Duodenal mucosa (tissue), 2 donors: ENCODE results near the gene RSPO4.

Experiments used
- H3K27ac ChIP-seq: one replicate; pipeline ENCODE4 v1.7.0; 2013; ENCODE audit warnings: low read depth, low read length
- H3K27me3 ChIP-seq, 2 donors: one replicate each; pipeline ENCODE4 v1.7.0; 2013; ENCODE audit warnings: low read length in 2 of 2, control low read depth in 1 of 2; ENCODE audit not compliant: insufficient read depth in 2 of 2, control insufficient read depth in 1 of 2
- H3K36me3 ChIP-seq, 2 donors: one replicate each; pipeline ENCODE4 v1.7.0; 2013; ENCODE audit warnings: low read length in 2 of 2, control low read depth in 1 of 2; ENCODE audit not compliant: insufficient read depth in 2 of 2, control insufficient read depth in 1 of 2
- H3K4me1 ChIP-seq, 2 donors: one replicate each; pipeline ENCODE4 v1.7.0; 2013; ENCODE audit warnings: low read length in 2 of 2, control low read depth in 1 of 2; ENCODE audit not compliant: insufficient read depth in 2 of 2, control insufficient read depth in 1 of 2
- H3K4me3 ChIP-seq, 2 donors: one replicate each; pipeline ENCODE4 v1.7.0; 2013; ENCODE audit warnings: low read length in 2 of 2, low read depth in 1 of 2
- H3K9ac ChIP-seq, 2 donors: one replicate each; pipeline ENCODE4 v1.7.0; 2013; ENCODE audit warnings: low read length in 2 of 2, low read depth in 1 of 2
- H3K9me3 ChIP-seq, 2 donors: one replicate each; pipeline ENCODE4 v1.7.0; 2013; ENCODE audit warnings: low read length in 2 of 2, control low read depth in 1 of 2; ENCODE audit not compliant: control insufficient read depth in 1 of 2

Gene RSPO4

GRCh38 chr20:1005452-1006027, 3.4 kb upstream of the RSPO4 start:
- H3K27me3 ChIP-seq = peaks cover 23 to 28% of the 10 kb centered on the region in 2 donors
- peaks cover 0 to 4% of the 10 kb centered on the region in 2 donors for H3K4me1 ChIP-seq
- no peaks in the 10 kb centered on the region for H3K36me3 ChIP-seq
- no peaks in the 10 kb centered on the region for H3K9me3 ChIP-seq
- H3K27ac ChIP-seq = no peak overlapping the region
- H3K9ac ChIP-seq = no peak overlapping the region
- H3K4me3 ChIP-seq = no peak overlapping the region

GRCh38 chr20:1003920-1004697, 2.0 kb upstream of the RSPO4 start:
- Histone ChIP-seq H3K4me3 (no peak overlapping the region), H3K27me3 (peaks cover 29 to 33% of the 10 kb centered on the region in 2 donors), H3K4me1 (peaks cover 0 to 4% of the 10 kb centered on the region in 2 donors), H3K9ac (no peak overlapping the region), H3K27ac (no peak overlapping the region), H3K9me3 (no peaks in the 10 kb centered on the region), H3K36me3 (no peaks in the 10 kb centered on the region)

DNA sequence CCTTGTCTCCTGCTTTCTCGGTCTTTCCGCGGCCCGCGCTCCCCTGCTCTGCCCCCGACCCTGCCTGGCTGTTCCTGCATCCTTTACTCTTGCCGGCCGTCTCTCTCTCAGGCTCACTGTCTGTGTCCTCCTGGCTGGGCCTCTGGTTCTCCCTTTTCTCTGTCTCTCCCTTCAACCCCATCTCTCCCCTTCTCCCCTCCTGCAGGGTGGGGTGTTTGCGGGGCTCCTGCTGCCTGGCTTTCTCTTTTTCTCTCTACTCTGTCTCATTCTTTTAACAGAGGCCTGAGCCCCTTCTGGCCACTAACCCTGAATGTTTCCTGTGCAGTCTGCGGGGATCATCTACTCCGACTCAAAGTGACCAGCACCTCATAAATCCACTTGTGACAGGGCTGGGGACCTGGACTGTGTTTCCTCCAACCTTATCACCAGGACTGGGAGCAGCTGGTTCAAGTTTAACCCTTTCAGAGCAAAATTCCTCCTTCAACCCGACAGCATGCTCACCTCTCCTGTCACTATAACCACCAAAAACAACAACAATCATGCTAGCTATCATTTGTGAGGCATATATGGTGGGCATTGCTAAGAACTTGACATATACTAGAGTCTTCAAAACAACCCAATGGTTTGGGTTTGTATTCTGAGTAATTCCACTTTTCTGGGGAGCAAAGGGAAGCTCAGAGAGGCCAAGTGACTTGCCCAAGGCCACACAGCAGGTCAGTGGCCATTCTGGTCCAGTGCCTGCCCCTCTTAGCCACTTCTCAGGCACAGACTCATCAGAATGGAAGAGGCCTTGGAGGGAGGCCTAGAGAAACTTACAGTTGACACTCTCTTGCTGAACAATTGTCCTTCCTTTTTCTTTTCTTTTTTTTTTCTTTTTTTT, 811 bp upstream of the RSPO4 start:
- Histone ChIP-seq H3K27me3 (peaks cover 29 to 33% of the 10 kb centered on the region in 2 donors), H3K9me3 (no peaks in the 10 kb centered on the region), H3K4me3 (peak overlapping the region; percentile 27 to 32), H3K27ac (no peak overlapping the region), H3K9ac (no peak overlapping the region), H3K36me3 (no peaks in the 10 kb centered on the region), H3K4me1 (peaks cover 0 to 4% of the 10 kb centered on the region in 2 donors)

DNA sequence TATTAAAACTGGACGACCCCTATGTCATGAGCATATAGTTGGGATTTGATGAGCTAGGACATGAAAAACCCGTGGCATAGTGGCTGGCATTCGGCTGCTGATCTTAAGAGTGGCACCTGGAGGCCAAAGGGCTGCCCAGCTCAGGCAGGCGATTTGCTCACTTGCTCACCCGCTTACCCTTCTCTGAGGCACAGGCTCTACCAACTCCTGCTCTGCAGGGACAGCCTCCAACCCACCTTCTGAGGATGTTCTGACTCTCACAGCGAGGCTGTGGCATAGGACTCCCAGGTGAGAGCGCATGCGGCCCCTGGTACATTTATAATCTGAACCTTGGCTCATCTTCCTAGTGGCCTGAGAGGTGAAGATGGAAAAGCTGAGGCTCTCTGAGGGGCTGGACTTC, 995 bp downstream of the RSPO4 start:
- Histone ChIP-seq H3K27me3 (peaks cover 29 to 33% of the 10 kb centered on the region in 2 donors), H3K27ac (no peak overlapping the region), H3K9me3 (no peaks in the 10 kb centered on the region), H3K4me1 (peaks cover 0 to 4% of the 10 kb centered on the region in 2 donors), H3K36me3 (no peaks in the 10 kb centered on the region), H3K4me3 (no peak overlapping the region), H3K9ac (no peak overlapping the region)

DNA sequence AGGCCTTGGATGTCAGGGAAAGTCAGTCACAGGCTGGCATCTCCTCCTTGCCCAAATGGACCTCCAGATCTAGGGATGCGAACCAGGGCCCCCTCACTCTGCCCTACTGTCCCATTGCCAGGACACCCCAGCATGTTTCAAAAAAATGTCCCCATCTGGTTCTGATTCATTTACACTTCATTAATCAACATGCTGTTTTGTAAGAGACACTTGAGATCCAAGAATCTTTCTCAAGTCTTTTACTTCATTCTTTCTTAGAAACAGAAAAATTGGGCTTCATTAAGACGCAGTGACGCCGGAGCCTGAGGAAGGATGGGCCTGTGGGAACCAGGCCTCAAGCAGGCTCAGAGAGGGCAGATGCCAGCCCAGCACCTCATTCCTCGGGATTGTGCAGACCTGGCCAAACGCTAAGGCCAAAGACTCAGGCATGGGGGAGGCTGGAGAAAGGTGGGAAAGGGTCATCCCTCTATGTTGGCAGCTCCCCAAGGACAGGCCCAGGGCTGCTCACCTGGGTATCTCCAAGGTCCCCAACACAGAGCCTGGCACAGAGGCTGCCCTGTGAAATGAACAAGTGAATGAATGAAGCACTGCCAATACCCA, 3.8 kb downstream of the RSPO4 start:
- Histone ChIP-seq H3K27ac (no peak overlapping the region), H3K27me3 (peaks cover 20 to 27% of the 10 kb centered on the region in 2 donors), H3K9me3 (no peaks in the 10 kb centered on the region), H3K4me1 (peaks cover 0 to 4% of the 10 kb centered on the region in 2 donors), H3K36me3 (no peaks in the 10 kb centered on the region), H3K4me3 (no peak overlapping the region), H3K9ac (no peak overlapping the region)

DNA sequence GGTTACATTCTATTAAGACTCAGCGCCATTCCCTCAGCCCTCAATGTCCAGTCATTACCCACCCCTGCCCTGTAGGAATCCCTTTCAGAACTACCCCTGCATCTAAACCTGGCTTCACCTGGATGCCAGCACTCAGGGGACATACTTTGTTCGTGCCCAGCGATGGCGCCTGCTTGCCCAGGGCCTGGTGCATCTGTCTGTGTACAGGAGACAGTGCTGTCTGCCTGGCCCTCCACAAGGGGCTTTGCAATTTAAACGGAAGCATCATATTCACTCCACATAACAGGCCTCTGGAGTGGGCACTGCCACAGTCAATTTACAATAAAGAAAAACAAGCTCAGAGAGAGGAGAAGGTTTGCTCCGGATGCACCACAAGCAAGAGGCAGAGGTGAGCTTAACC, 4.6 kb downstream of the RSPO4 start:
- no peaks in the 10 kb centered on the region for H3K9me3 ChIP-seq
- no peak overlapping the region for H3K9ac ChIP-seq
- no peaks in the 10 kb centered on the region for H3K4me1 ChIP-seq
- no peak overlapping the region for H3K4me3 ChIP-seq
- H3K36me3 ChIP-seq = no peaks in the 10 kb centered on the region
- H3K27ac ChIP-seq = no peak overlapping the region
- H3K27me3 ChIP-seq = peaks cover 19 to 23% of the 10 kb centered on the region in 2 donors

- Histone ChIP-seq H3K27ac (no peak overlapping the region), H3K9ac (no peak overlapping the region), H3K4me1 (no peaks in the 10 kb centered on the region), H3K4me3 (no peak overlapping the region), H3K36me3 (no peaks in the 10 kb centered on the region), H3K27me3 (peaks cover 19 to 25% of the 10 kb centered on the region in 2 donors), H3K9me3 (no peaks in the 10 kb centered on the region)
Measured at GRCh38 chr20:997016-997415, 5.1 kb downstream of the RSPO4 start.

DNA sequence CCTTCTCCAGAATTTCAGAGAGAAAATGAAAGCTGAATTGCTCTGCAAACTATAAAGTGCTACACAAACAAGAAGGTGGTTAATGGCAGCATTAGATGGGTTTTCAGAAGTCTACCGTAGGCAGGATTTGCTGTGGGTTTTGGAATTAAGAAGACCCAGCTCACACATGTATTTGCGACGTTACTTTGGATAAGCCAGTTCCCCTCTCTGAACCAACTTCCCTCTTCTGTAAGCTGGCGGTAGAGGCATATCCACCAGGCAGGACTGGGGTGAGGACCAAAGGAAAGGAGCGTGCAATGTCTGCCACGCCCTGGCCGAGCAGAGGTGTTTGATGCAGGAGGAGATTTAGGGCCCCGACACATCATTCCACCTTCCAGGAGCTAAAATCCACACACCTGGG, 6.9 kb downstream of the RSPO4 start:
- H3K27me3 ChIP-seq = peaks cover 2 to 12% of the 10 kb centered on the region in 2 donors
- no peak overlapping the region for H3K27ac ChIP-seq

DNA sequence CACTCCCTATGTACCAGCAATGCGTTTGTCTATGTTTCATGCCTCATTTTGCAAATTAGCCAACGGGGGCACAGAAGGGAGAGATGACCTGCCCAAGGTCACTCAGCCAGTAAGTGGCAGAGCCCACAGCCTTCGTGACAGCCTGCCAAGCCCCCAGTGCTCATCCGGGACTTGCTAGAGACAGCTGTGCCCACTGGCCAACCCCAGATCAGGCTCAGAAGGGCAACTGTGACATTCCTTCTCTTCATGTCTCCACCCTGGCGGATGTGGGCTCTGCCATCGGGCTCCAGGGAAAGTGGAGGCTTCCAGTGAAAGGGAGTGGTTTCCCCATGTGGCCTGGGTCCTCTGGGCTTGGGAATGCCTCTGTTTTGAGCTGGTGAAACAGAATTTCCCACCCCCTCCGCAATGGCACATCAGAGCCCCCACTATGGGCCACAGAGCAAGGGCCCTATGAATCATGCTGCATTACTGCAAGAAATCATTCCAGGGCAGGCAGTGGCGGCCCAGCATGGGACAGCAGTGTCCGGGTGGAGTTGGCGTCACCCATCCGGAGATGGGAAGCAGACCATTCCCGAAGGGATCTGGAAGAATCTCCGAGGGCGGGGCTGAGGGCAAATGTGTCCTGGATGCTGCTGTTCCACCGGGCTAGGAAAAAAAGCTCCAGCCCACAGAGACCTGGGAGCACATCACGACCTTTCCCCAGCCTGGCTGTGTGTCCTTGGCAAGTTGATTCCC, 9.1 kb downstream of the RSPO4 start:
- peaks cover 0 to 16% of the 10 kb centered on the region in 2 donors for H3K27me3 ChIP-seq
- H3K36me3 ChIP-seq = no peaks in the 10 kb centered on the region
- H3K4me3 ChIP-seq = no peak overlapping the region
- no peak overlapping the region for H3K27ac ChIP-seq
- no peaks in the 10 kb centered on the region for H3K4me1 ChIP-seq
- no peak overlapping the region for H3K9ac ChIP-seq
- H3K9me3 ChIP-seq = no peaks in the 10 kb centered on the region

More for the DNA sequence above, 6.9 kb downstream of the RSPO4 start:
- H3K4me1 ChIP-seq = no peaks in the 10 kb centered on the region
- no peaks in the 10 kb centered on the region for H3K9me3 ChIP-seq
- H3K4me3 ChIP-seq = no peak overlapping the region
- no peaks in the 10 kb centered on the region for H3K36me3 ChIP-seq
- no peak overlapping the region for H3K9ac ChIP-seq
